Colonic mucosa (tissue), 4 donors: Measurements from ENCODE around the gene SUSD1. TPM values are rescaled to one million over a fixed set of nuclear protein-coding genes. Genes with fewer than 3 reads are reported as not detected.

Experiments
- DNase-seq: peaks from one replicate; pipeline ENCODE4 v3.0.0-alpha.2; 2020
- H3K27ac ChIP-seq: fragments of 200-600 bp; one replicate; pipeline ENCODE4 v1.8.0; 2021
- H3K27me3 ChIP-seq: fragments of 200-600 bp; one replicate; pipeline ENCODE4 v1.8.0; 2021
- H3K36me3 ChIP-seq: fragments of 200-600 bp; one replicate; pipeline ENCODE4 v1.8.0; 2021
- H3K4me1 ChIP-seq: fragments of 200-600 bp; one replicate; pipeline ENCODE4 v1.8.0; 2021; ENCODE audit warnings: mild to moderate bottlenecking
- H3K4me3 ChIP-seq: fragments of 200-600 bp; one replicate; pipeline ENCODE4 v1.8.0; 2021
- H3K9ac ChIP-seq, 2 donors: one replicate each; pipeline ENCODE4 v1.7.0; 2013; ENCODE audit warnings: control low read depth in 2 of 2, low read depth in 2 of 2, low read length in 2 of 2
- H3K9me3 ChIP-seq: fragments of 200-600 bp; one replicate; pipeline ENCODE4 v1.8.0; 2021
- intact Hi-C: fragments of 100-400 bp; cut with DNase I; formaldehyde crosslinking; loops from one replicate; pipeline ENCODE4 v1.14.1; 2022
- total RNA-seq, 2 donors: library from RNA; stranded (reverse); fragmentation: NEBNext Ultra II Directional in 1 of 2; extraction: Animal tissue kit (Norgen Biotek cat#: 25700) in 1 of 2; gene quantifications; one replicate each; pipeline ENCODE4 v1.2.1, GENCODE V29; 2021
- TF ChIP-seq, protein P1 (sequence below): fragments of 200-600 bp; IDR thresholded peaks from one replicate; pipeline ENCODE4 v1.8.0; 2022; ENCODE audit warnings: antibody characterized with exemption, mild to moderate bottlenecking
- donor health status: healthy.
- donor health status: DM: no; HTN: no; CAD: no.
- donor health status: DM: no; HTN: no; CAD: no.

SUSD1 gene
- total RNA-seq, 2 donors from 2014 or later, result 23.3 to 25.1 TPM

- no peaks in the 10 kb centered on the region for H3K9me3 ChIP-seq
- TF ChIP-seq, protein P1, sequence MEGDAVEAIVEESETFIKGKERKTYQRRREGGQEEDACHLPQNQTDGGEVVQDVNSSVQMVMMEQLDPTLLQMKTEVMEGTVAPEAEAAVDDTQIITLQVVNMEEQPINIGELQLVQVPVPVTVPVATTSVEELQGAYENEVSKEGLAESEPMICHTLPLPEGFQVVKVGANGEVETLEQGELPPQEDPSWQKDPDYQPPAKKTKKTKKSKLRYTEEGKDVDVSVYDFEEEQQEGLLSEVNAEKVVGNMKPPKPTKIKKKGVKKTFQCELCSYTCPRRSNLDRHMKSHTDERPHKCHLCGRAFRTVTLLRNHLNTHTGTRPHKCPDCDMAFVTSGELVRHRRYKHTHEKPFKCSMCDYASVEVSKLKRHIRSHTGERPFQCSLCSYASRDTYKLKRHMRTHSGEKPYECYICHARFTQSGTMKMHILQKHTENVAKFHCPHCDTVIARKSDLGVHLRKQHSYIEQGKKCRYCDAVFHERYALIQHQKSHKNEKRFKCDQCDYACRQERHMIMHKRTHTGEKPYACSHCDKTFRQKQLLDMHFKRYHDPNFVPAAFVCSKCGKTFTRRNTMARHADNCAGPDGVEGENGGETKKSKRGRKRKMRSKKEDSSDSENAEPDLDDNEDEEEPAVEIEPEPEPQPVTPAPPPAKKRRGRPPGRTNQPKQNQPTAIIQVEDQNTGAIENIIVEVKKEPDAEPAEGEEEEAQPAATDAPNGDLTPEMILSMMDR, result no peak
- H3K4me3 ChIP-seq, result no peak overlapping the region
- no peaks in the 10 kb centered on the region for H3K4me1 ChIP-seq
- H3K9ac ChIP-seq, result no peak overlapping the region
- no peak for DNase-seq
- no peak overlapping the region for H3K27ac ChIP-seq
- intact Hi-C loops, result no loop called here
- no peaks in the 10 kb centered on the region for H3K27me3 ChIP-seq
- no peaks in the 10 kb centered on the region for H3K36me3 ChIP-seq
Measured at GRCh38 chr9:112149211-112149610, 25.9 kb downstream of the SUSD1 start.

DNA sequence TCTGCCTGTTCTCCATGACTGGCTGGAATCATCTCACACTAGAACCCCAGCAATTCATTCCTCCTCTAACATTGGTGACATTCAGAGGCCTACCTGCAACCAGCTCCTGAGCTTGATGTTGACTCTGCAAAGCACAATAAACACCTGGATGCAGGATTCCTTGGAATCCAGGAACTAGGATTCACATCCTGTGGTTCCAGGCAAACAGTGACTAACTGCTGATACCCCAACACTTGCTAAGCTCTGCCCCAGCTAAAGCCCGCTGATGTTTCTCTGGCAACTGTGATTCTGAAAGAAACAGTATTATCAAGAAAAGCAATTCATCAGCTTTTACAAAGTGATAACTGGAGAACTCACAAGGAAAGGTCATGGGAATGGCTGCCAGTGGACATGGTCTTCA, 29.2 kb downstream of the SUSD1 start:
- no peaks in the 10 kb centered on the region for H3K27me3 ChIP-seq
- no peak for DNase-seq
- H3K9ac ChIP-seq, result no peak overlapping the region
- H3K9me3 ChIP-seq, result no peaks in the 10 kb centered on the region
- H3K27ac ChIP-seq, result no peak overlapping the region
- no peaks in the 10 kb centered on the region for H3K36me3 ChIP-seq
- intact Hi-C loops, result no loop called here
- no peaks in the 10 kb centered on the region for H3K4me1 ChIP-seq
- H3K4me3 ChIP-seq, result no peak overlapping the region
- TF ChIP-seq, protein P1, result no peak

GRCh38 chr9:112144807-112145206, 30.3 kb downstream of the SUSD1 start:
- intact Hi-C loops, result no loop called here
- Histone ChIP-seq H3K9me3 (no peaks in the 10 kb centered on the region), H3K36me3 (no peaks in the 10 kb centered on the region), H3K27ac (no peak overlapping the region), H3K9ac (no peak overlapping the region), H3K4me3 (no peak overlapping the region), H3K4me1 (no peaks in the 10 kb centered on the region), H3K27me3 (no peaks in the 10 kb centered on the region)
- DNase-seq, result no peak
- TF ChIP-seq, protein P1, result no peak

- Histone ChIP-seq H3K27ac (no peak overlapping the region), H3K9ac (no peak overlapping the region), H3K27me3 (no peaks in the 10 kb centered on the region), H3K9me3 (no peaks in the 10 kb centered on the region), H3K4me3 (no peak overlapping the region), H3K4me1 (no peaks in the 10 kb centered on the region), H3K36me3 (no peaks in the 10 kb centered on the region)
- no peak for DNase-seq
- intact Hi-C loops, result no loop called here
- TF ChIP-seq, protein P1, result no peak
Measured at GRCh38 chr9:112142420-112142819, 32.7 kb downstream of the SUSD1 start.

DNA sequence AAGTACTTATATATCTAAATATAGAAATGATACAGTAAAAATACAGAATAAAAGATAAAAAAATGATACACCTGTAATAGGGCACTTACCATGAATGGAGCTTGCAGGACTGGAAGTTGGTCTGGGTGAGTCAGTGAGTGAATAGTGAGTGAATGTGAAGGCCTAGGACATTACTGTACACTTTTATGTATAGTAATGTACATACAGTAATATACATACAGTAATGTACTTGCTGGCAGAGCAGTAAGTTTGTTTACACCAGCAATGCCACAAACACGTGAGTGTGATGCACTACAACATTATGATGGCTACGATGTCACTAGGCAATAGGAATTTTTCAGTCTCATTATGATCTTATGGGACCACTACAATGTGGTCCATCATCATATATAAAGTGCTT, 34.2 kb downstream of the SUSD1 start:
- Histone ChIP-seq H3K27me3 (no peaks in the 10 kb centered on the region), H3K4me3 (no peak overlapping the region), H3K36me3 (no peaks in the 10 kb centered on the region), H3K4me1 (no peaks in the 10 kb centered on the region), H3K27ac (no peak overlapping the region), H3K9ac (no peak overlapping the region), H3K9me3 (no peaks in the 10 kb centered on the region)
- intact Hi-C loops, result no loop called here
- DNase-seq, result no peak
- TF ChIP-seq, protein P1, result no peak

GRCh38 chr9:112137066-112137465, 38.0 kb downstream of the SUSD1 start:
- DNase-seq, result no peak
- Histone ChIP-seq H3K27me3 (no peaks in the 10 kb centered on the region), H3K4me3 (no peak overlapping the region), H3K9ac (no peak overlapping the region), H3K9me3 (no peaks in the 10 kb centered on the region), H3K36me3 (no peaks in the 10 kb centered on the region), H3K4me1 (no peaks in the 10 kb centered on the region), H3K27ac (no peak overlapping the region)
- TF ChIP-seq, protein P1, result no peak
- intact Hi-C loops, result no loop called here
